ENCODE results near the gene ADAMTS3.

Gene ADAMTS3

DNA sequence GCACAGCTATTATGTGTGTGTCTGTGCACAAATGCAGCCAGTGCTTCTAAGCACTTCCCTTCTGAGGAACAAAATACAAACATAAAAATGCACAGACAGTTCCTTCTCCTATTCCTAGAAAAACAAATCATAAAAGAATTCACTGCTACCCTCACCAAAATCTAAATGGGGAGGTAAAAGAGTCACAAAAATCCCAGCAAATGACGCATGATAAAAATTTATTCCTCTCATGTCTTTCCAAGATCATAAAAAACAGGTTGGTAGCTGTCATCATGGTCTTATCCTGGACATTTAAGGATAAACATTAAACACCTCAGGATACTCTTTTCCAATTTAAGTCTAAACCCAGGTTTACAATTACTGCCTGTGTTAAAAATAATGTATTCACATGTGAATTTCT is 124.9 kb downstream of the ADAMTS3 start (continued):
- TF ChIP-seq, protein P1, sequence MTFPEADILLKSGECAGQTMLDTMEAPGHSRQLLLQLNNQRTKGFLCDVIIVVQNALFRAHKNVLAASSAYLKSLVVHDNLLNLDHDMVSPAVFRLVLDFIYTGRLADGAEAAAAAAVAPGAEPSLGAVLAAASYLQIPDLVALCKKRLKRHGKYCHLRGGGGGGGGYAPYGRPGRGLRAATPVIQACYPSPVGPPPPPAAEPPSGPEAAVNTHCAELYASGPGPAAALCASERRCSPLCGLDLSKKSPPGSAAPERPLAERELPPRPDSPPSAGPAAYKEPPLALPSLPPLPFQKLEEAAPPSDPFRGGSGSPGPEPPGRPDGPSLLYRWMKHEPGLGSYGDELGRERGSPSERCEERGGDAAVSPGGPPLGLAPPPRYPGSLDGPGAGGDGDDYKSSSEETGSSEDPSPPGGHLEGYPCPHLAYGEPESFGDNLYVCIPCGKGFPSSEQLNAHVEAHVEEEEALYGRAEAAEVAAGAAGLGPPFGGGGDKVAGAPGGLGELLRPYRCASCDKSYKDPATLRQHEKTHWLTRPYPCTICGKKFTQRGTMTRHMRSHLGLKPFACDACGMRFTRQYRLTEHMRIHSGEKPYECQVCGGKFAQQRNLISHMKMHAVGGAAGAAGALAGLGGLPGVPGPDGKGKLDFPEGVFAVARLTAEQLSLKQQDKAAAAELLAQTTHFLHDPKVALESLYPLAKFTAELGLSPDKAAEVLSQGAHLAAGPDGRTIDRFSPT (tag by site-specific recombination; IDR thresholded peaks at IDR 0.05) = 0 out of 2 replicates have a peak, but pooled peaks have one; percentile 31
- TF ChIP-seq ELK4 (IDR thresholded peaks at IDR 0.05; ENCODE audit: borderline replicate concordance, low read depth, low read length) = no peak
- TF ChIP-seq ZNF16 (tag by site-specific recombination; IDR thresholded peaks at IDR 0.05; ENCODE audit: low read depth) = no peak
- no peak for TF ChIP-seq ZNF433 (tag by site-specific recombination; IDR thresholded peaks at IDR 0.05; ENCODE audit: low read depth)
- TF ChIP-seq ZNF626 (tag by site-specific recombination; IDR thresholded peaks at IDR 0.05) = no peak
- TF ChIP-seq ZNF416 (tag by site-specific recombination; IDR thresholded peaks at IDR 0.05) = no peak
- no peak for TF ChIP-seq ZNF610 (tag by site-specific recombination; IDR thresholded peaks at IDR 0.05; ENCODE audit: borderline replicate concordance)
- no peak for TF ChIP-seq ZBTB10 (tag by site-specific recombination; IDR thresholded peaks at IDR 0.05)
- TF ChIP-seq ZNF473 (tag by site-specific recombination; IDR thresholded peaks at IDR 0.05) = no peak
- TF ChIP-seq ZNF560 (tag by site-specific recombination; IDR thresholded peaks at IDR 0.05; ENCODE audit: borderline replicate concordance) = no peak
- TF ChIP-seq, protein P2, sequence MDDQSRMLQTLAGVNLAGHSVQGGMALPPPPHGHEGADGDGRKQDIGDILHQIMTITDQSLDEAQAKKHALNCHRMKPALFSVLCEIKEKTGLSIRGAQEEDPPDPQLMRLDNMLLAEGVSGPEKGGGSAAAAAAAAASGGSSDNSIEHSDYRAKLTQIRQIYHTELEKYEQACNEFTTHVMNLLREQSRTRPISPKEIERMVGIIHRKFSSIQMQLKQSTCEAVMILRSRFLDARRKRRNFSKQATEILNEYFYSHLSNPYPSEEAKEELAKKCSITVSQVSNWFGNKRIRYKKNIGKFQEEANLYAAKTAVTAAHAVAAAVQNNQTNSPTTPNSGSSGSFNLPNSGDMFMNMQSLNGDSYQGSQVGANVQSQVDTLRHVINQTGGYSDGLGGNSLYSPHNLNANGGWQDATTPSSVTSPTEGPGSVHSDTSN (CRISPR knock-in tag; IDR thresholded peaks at IDR 0.05) = no peak
- TF ChIP-seq, protein P3, sequence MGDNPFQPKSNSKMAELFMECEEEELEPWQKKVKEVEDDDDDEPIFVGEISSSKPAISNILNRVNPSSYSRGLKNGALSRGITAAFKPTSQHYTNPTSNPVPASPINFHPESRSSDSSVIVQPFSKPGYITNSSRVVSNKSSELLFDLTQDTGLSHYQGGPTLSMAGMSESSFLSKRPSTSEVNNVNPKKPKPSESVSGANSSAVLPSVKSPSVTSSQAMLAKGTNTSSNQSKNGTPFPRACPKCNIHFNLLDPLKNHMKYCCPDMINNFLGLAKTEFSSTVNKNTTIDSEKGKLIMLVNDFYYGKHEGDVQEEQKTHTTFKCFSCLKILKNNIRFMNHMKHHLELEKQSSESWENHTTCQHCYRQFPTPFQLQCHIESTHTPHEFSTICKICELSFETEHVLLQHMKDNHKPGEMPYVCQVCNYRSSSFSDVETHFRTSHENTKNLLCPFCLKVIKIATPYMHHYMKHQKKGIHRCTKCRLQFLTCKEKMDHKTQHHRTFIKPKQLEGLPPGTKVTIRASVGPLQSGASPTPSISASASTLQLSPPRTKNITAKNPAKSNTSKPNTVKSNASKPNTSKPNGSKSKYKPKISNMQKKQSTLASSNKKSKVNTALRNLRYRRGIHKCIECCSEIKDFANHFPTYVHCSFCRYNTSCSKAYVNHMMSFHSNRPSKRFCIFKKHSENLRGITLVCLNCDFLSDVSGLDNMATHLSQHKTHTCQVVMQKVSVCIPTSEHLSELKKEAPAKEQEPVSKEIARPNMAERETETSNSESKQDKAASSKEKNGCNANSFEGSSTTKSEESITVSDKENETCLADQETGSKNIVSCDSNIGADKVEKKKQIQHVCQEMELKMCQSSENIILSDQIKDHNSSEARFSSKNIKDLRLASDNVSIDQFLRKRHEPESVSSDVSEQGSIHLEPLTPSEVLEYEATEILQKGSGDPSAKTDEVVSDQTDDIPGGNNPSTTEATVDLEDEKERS (tag by site-specific recombination; IDR thresholded peaks at IDR 0.05) = no peak
- no peak for TF ChIP-seq GLIS2 (tag by site-specific recombination; IDR thresholded peaks at IDR 0.05)
- no peak for TF ChIP-seq ZNF354C (tag by site-specific recombination; IDR thresholded peaks at IDR 0.05; ENCODE audit: borderline replicate concordance, low read depth)
- TF ChIP-seq ZNF621 (tag by site-specific recombination; IDR thresholded peaks at IDR 0.05) = no peak
- no peak for TF ChIP-seq ZSCAN5A (tag by site-specific recombination; IDR thresholded peaks at IDR 0.05)
- TF ChIP-seq ZBTB20 (tag by site-specific recombination; IDR thresholded peaks at IDR 0.05) = no peak
- no peak for TF ChIP-seq ZNF362 (tag by site-specific recombination; IDR thresholded peaks at IDR 0.05)
- TF ChIP-seq EGR2 (tag by site-specific recombination; IDR thresholded peaks at IDR 0.05; ENCODE audit: low read depth) = no peak
- 0 out of 2 replicates have a peak, but pooled peaks have one; percentile 10 for TF ChIP-seq ZSCAN4 (tag by site-specific recombination; IDR thresholded peaks at IDR 0.05)
- TF ChIP-seq, protein P4, sequence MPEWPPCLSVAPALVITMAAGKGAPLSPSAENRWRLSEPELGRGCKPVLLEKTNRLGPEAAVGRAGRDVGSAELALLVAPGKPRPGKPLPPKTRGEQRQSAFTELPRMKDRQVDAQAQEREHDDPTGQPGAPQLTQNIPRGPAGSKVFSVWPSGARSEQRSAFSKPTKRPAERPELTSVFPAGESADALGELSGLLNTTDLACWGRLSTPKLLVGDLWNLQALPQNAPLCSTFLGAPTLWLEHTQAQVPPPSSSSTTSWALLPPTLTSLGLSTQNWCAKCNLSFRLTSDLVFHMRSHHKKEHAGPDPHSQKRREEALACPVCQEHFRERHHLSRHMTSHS (tag by site-specific recombination; IDR thresholded peaks at IDR 0.05) = no peak
- TF ChIP-seq ZNF600 (tag by site-specific recombination; IDR thresholded peaks at IDR 0.05) = no peak
- no peak for TF ChIP-seq ZNF24 (tag by site-specific recombination; IDR thresholded peaks at IDR 0.05)
- TF ChIP-seq RBAK (tag by site-specific recombination; IDR thresholded peaks at IDR 0.05) = no peak
- peak; percentile 70; the same call in 1 of the 2 replicates for TF ChIP-seq ZSCAN23 (tag by site-specific recombination; IDR thresholded peaks at IDR 0.05)

Measured in HEK293 (cell line).